Activated T-cell treated with anti-CD3 and anti-CD28 coated beads for 24 hours (primary cell): ENCODE data around the gene DEPP1.

Experiments used
- DNase-seq: peaks from one replicate; pipeline ENCODE4 v3.0.0-alpha.2; 2020; ENCODE audit warnings: low read depth

Gene DEPP1

GRCh38 chr10:44954042-44954441, 24.6 kb downstream of the DEPP1 start:
- no peak for DNase-seq

GRCh38 chr10:44952779-44953231, 25.8 kb downstream of the DEPP1 start:
- DNase-seq = no peak

GRCh38 chr10:44951576-44952226, 26.9 kb downstream of the DEPP1 start:
- DNase-seq = no peak

- no peak for DNase-seq
Measured at GRCh38 chr10:44950326-44951225, 28.0 kb downstream of the DEPP1 start.

- no peak for DNase-seq
Measured at GRCh38 chr10:44949915-44950314, 28.7 kb downstream of the DEPP1 start.

- DNase-seq = no peak
Measured at GRCh38 chr10:44949127-44949802, 29.3 kb downstream of the DEPP1 start.

- DNase-seq = no peak
Measured at GRCh38 chr10:44948642-44949041, 30.0 kb downstream of the DEPP1 start.

GRCh38 chr10:44947371-44948152, 31.0 kb downstream of the DEPP1 start:
- DNase-seq = no peak

GRCh38 chr10:44946205-44946604, 32.4 kb downstream of the DEPP1 start:
- DNase-seq = no peak

GRCh38 chr10:44944354-44944753, 34.3 kb downstream of the DEPP1 start:
- DNase-seq = no peak

- DNase-seq = no peak
Measured at GRCh38 chr10:44939691-44940401, 38.8 kb downstream of the DEPP1 start.

GRCh38 chr10:44938956-44939355, 39.7 kb downstream of the DEPP1 start:
- no peak for DNase-seq

GRCh38 chr10:44937196-44938005, 41.2 kb downstream of the DEPP1 start:
- no peak for DNase-seq

GRCh38 chr10:44936314-44936975, 42.2 kb downstream of the DEPP1 start:
- DNase-seq = no peak

GRCh38 chr10:44935966-44936295, 42.7 kb downstream of the DEPP1 start:
- no peak for DNase-seq

- no peak for DNase-seq
Measured at GRCh38 chr10:44935201-44935965, 43.2 kb downstream of the DEPP1 start.

- DNase-seq = no peak
Measured at GRCh38 chr10:44934416-44935200, 44.0 kb downstream of the DEPP1 start.
